Measurements from ENCODE around the gene NAPSA. TPM values are rescaled to one million over a fixed set of nuclear protein-coding genes. Genes with fewer than 3 reads are reported as not detected.

The NAPSA gene
- total and polyA plus RNA-seq, 2 of the 8 experiments (the other 6 are each of a cell fraction or from before 2014, with no cell fraction given), result 0.71 to 0.73 TPM

DNA sequence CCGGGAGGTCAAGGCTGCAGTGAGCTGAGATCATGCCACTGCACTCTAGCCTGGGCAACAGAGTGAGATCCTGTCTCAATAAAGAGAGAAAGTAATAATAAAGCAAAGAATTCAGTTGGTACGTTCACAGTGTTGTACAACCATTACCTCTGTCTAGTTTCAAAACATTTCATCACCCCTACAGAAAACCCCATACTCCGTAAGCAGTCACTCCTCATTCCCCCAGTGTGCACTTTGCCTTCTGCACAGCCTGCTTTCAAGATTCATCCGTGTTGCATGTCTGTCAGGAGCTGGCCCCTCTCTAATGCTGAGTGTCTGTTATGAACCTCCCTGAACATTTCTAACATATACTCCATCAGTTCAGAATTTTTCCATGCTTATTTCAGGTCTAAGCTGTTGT, 28.1 kb upstream of the NAPSA start:
- H3K4me2 ChIP-seq (ENCODE audit: insufficient read depth in 1 of 2, low read depth in 2 of 2, low read length in 2 of 2), result no peak overlapping the region
- H3K27me3 ChIP-seq (replicated peaks in 1 of 4; ENCODE audit: control insufficient read depth in 3 of 4, extremely low read depth in 1 of 4, insufficient read depth in 3 of 4, low read length in 3 of 4), result no peaks in the 10 kb centered on the region
- 95% methylated on average over 4 of the region's 4 CpGs; no CpG with 5 or more reads in 1 of the 2 experiments for WGBS, 2 experiments (ENCODE audit: extremely low coverage in 1 of 2, insufficient coverage in 1 of 2, insufficient read length in 1 of 2, insufficient replicate concordance in 2 of 2, low coverage in 1 of 2, low lambda C conversion rate in 2 of 2, missing lambda C conversion rate in 1 of 2)
- CTCF ChIA-PET (ENCODE audit: partially characterized antibody), result interaction anchor here (0.8 to 1.0 kb wide), 2 partner anchors 18 to 50 kb away, joined by 3 read pairs; no protein-coding TSS in a partner anchor
- H3K27ac ChIP-seq (ENCODE audit: low read depth, low read length), result no peak overlapping the region
- no peak overlapping the region for H4K5ac ChIP-seq (ENCODE audit: insufficient read length, low read depth, low read length)
- no peak overlapping the region for H3K4me3 ChIP-seq (ENCODE audit: extremely low read depth in 1 of 4, insufficient read depth in 2 of 4, low read depth in 3 of 4, low read length in 4 of 4)
- H3K36me3 ChIP-seq (ENCODE audit: control insufficient read depth in 2 of 4, insufficient read depth in 4 of 4, low read length in 3 of 4), result peaks cover 0 to 22% (median 7%) of the 10 kb centered on the region in 4 experiments; a peak in 4 of 8 replicates
- no peak overlapping the region for H2BK12ac ChIP-seq (ENCODE audit: low read depth, low read length)
- peaks cover 4% of the 10 kb centered on the region; the same call in 1 of the 2 replicates for H3K79me1 ChIP-seq (ENCODE audit: low read depth, low read length)
- H4K20me1 ChIP-seq (replicated peaks in 1 of 2; ENCODE audit: control insufficient read depth in 1 of 2, insufficient read depth in 2 of 2, low read length in 2 of 2), result peaks cover 0 to 2% of the 10 kb centered on the region in 2 experiments
- no peak overlapping the region for H3K14ac ChIP-seq (ENCODE audit: insufficient read length)
- peaks cover 4 to 14% of the 10 kb centered on the region in 2 experiments; a peak in 2 of 4 replicates for H3K9me3 ChIP-seq (ENCODE audit: insufficient read depth in 2 of 2, low read depth in 1 of 2, low read length in 1 of 2)
- no peak overlapping the region for H3K18ac ChIP-seq (ENCODE audit: extremely low read depth, low read length)
- no peak overlapping the region for H3K4ac ChIP-seq (replicated peaks; ENCODE audit: insufficient read length, low read depth, low read length)
- no peak overlapping the region for H3K23ac ChIP-seq (ENCODE audit: insufficient read length)
- FAIRE-seq (no peak), DNase-seq (ENCODE audit: low read depth in 1 of 2, low spot score in 2 of 2) (no peak)
- no peak overlapping the region for H2BK5ac ChIP-seq (ENCODE audit: low read depth, low read length)
- no peak overlapping the region for H4K8ac ChIP-seq (ENCODE audit: extremely low read depth, insufficient read depth, low read length)
- H3K9ac ChIP-seq (replicated peaks in 1 of 4; ENCODE audit: extremely low read depth in 1 of 4, low read depth in 3 of 4, low read length in 3 of 4), result no peak overlapping the region
- no peak for TF ChIP-seq HDAC2 (IDR thresholded peaks at IDR 0.05; ENCODE audit: borderline replicate concordance in 1 of 2, low read depth in 2 of 2, low read length in 2 of 2)
- TF ChIP-seq SRF (IDR thresholded peaks at IDR 0.05; ENCODE audit: low read depth, low read length), result no peak
- no peak for TF ChIP-seq JUND (IDR thresholded peaks at IDR 0.05; ENCODE audit: low read length)
- TF ChIP-seq POLR2AphosphoS5 (IDR thresholded peaks at IDR 0.05; ENCODE audit: low read depth, low read length), result no peak
- H3K23me2 ChIP-seq (ENCODE audit: low read depth, low read length), result no peaks in the 10 kb centered on the region
- H3K4me1 ChIP-seq (replicated peaks in 1 of 4; ENCODE audit: control insufficient read depth in 3 of 4, insufficient read depth in 4 of 4, low read length in 3 of 4), result no peaks in the 10 kb centered on the region
- H2BK20ac ChIP-seq (ENCODE audit: low read length), result no peak overlapping the region
- H4K91ac ChIP-seq (replicated peaks; ENCODE audit: insufficient read length, low read length), result no peak overlapping the region
- H3K56ac ChIP-seq (replicated peaks; ENCODE audit: insufficient read length, low read depth, low read length), result no peak overlapping the region
- no peak overlapping the region for H2BK120ac ChIP-seq (replicated peaks; ENCODE audit: low read depth, low read length)
- no peak overlapping the region for H2AK5ac ChIP-seq (ENCODE audit: low read depth, low read length)
- no peak overlapping the region for H2AFZ ChIP-seq (ENCODE audit: low read length)
- H3K79me2 ChIP-seq (ENCODE audit: control insufficient read depth in 1 of 2, insufficient read depth in 2 of 2, low read length in 2 of 2), result peaks cover 0 to 39% of the 10 kb centered on the region in 2 experiments; a peak in 3 of 4 replicates
- POLR2A ChIA-PET (ENCODE audit: partially characterized antibody), result interaction anchor here (1.2 to 2.3 kb wide), 3 partner anchors 9 to 31 kb away, joined by 3 to 11 read pairs (median 3); partner anchors contain the start of gene POLD1
- H2BK15ac ChIP-seq (ENCODE audit: low read length), result no peak overlapping the region

Data from H1 (cell line).